T-cell (primary cell): ENCODE data around the gene LYL1. TPM values are rescaled to one million over a fixed set of nuclear protein-coding genes. Genes with fewer than 3 reads are reported as not detected.

Source experiments
- ATAC-seq, 4 experiments: fragments of 200-7000 bp in 3 of 4; fragments of 150-1000 bp in 1 of 4; cut with Tn5 transposase; replicated peaks in 1 of 4; 1 replicate in 3 of 4; 2 replicates in 1 of 4; pipeline ENCODE4 v1.10.0; 2021; ENCODE audit warnings: moderate library complexity in 3 of 4, mild to moderate bottlenecking in 2 of 4, moderate number of reproducible peaks in 1 of 4
- CTCF ChIA-PET, 2 donors: fragments of 300-600 bp; sonication (Branson Sonifier 250); formaldehyde crosslinking; loops; one replicate each; lab custom pipeline; 2022; ENCODE audit warnings: antibody characterized with exemption in 2 of 2; lab: Charles Lee
- POLR2A ChIA-PET, 2 donors: fragments of 300-600 bp; sonication (Branson Sonifier 250); formaldehyde crosslinking; loops; one replicate each; lab custom pipeline; 2022; ENCODE audit warnings: antibody characterized with exemption in 2 of 2; lab: Charles Lee
- DNase-seq, 35 experiments: peaks; one replicate each; pipeline versions ENCODE4 v3.0.0 to v3.0.0-alpha.2; 2013 to 2023
- H3K27ac ChIP-seq: one replicate; pipeline ENCODE4 v1.5.1; 2013; ENCODE audit warnings: low read length
- H3K27me3 ChIP-seq, 2 experiments: replicated peaks in 1 of 2; 1 replicate in 1 of 2; 2 replicates in 1 of 2; pipeline versions ENCODE4 v1.6.1 to v1.7.0; 2013; ENCODE audit warnings: low read length in 1 of 2, mixed read lengths in 1 of 2; ENCODE audit not compliant: control insufficient read depth in 2 of 2, insufficient read depth in 2 of 2; ENCODE audit errors: extremely low read depth in 1 of 2
- H3K36me3 ChIP-seq, 2 donors: 1 replicate in 1 of 2; 2 replicates in 1 of 2; pipeline versions ENCODE4 v1.6.1 to v1.7.0; 2013; ENCODE audit warnings: low read length in 1 of 2; ENCODE audit not compliant: control insufficient read depth in 2 of 2, insufficient read depth in 1 of 2; ENCODE audit errors: extremely low read depth in 1 of 2
- H3K4me1 ChIP-seq, 2 experiments: 1 replicate in 1 of 2; 2 replicates in 1 of 2; pipeline versions ENCODE4 v1.6.1 to v1.7.0; 2013; ENCODE audit warnings: low read length in 2 of 2, mixed read lengths in 1 of 2; ENCODE audit not compliant: insufficient read depth in 2 of 2, control insufficient read depth in 1 of 2; ENCODE audit errors: extremely low read depth in 1 of 2
- H3K4me3 ChIP-seq, 2 donors: 1 replicate in 1 of 2; 2 replicates in 1 of 2; pipeline versions ENCODE4 v1.5.1 to v1.7.0; 2013; ENCODE audit warnings: mild to moderate bottlenecking in 2 of 2, low read length in 1 of 2, moderate library complexity in 1 of 2; ENCODE audit not compliant: control insufficient read depth in 1 of 2; ENCODE audit errors: extremely low read depth in 1 of 2
- H3K9me3 ChIP-seq: 2 replicates; pipeline ENCODE4 v1.7.0; 2013
- H3K27ac Mint-ChIP-seq, 2 donors: one replicate each; pipeline ENCODE4 v1.8.0; 2020 to 2021; ENCODE audit warnings: mild to moderate bottlenecking in 2 of 2, mixed read lengths in 2 of 2
- H3K27me3 Mint-ChIP-seq, 2 donors: one replicate each; pipeline ENCODE4 v1.8.0; 2021 to 2022; ENCODE audit warnings: mixed read lengths in 2 of 2
- H3K36me3 Mint-ChIP-seq: one replicate; pipeline ENCODE4 v1.8.0; 2021; ENCODE audit warnings: mixed read lengths
- H3K4me1 Mint-ChIP-seq, 3 donors: one replicate each; pipeline ENCODE4 v1.8.0; 2020 to 2022; ENCODE audit warnings: mixed read lengths in 3 of 3, mild to moderate bottlenecking in 1 of 3
- H3K4me3 Mint-ChIP-seq, 3 donors: one replicate each; pipeline ENCODE4 v1.8.0; 2020 to 2022; ENCODE audit warnings: mild to moderate bottlenecking in 3 of 3, mixed read lengths in 3 of 3, moderate library complexity in 3 of 3
- H3K9me3 Mint-ChIP-seq, 3 donors: one replicate each; pipeline ENCODE4 v1.8.0; 2020 to 2022; ENCODE audit warnings: mixed read lengths in 3 of 3
- WGBS: methylation state at CpG from one replicate; pipeline ENCODE4 v1.1.5; 2013; ENCODE audit warnings: missing lambda C conversion rate; ENCODE audit not compliant: insufficient coverage; 5-methylcytosine and 5-hydroxymethylcytosine counted together
- total RNA-seq, 35 experiments: library from RNA in 6 of 35; stranded (reverse) in 6 of 35; fragments of 120-200 nt in 1 of 35; gene quantifications; one replicate each; pipeline versions ENCODE4 v1.2.1 to v1.2.4 and lab custom pipeline; 2013 to 2026

Gene LYL1
- total RNA-seq, 5 donors from 2014 or later (not counting 1 experiment from before 2014, with no cell fraction given): 3.4 to 20.6 (median 15.4) TPM

- DNase-seq: no peak
- peaks cover 0 to 6% of the 10 kb centered on the region in 2 experiments for H3K4me1 ChIP-seq
- Mint-ChIP-seq H3K36me3 (no peaks in the 10 kb centered on the region), H3K27ac (no peak overlapping the region), H3K27me3 (peaks cover 0 to 1% of the 10 kb centered on the region in 2 donors), H3K4me1 (peaks cover 0 to 1% (median 0%) of the 10 kb centered on the region in 3 donors), H3K4me3 (no peak overlapping the region), H3K9me3 (no peaks in the 10 kb centered on the region)
- no peak overlapping the region for H3K4me3 ChIP-seq
- H3K9me3 ChIP-seq: no peaks in the 10 kb centered on the region
- POLR2A ChIA-PET: no interaction called here
- H3K36me3 ChIP-seq: no peaks in the 10 kb centered on the region
- WGBS: 70% methylated on average over 7 of the region's 7 CpGs
- CTCF ChIA-PET: interaction anchor here in 1 of 2 donors (1.1 kb wide), 1 partner anchor 12 kb away, joined by 3 read pairs; no protein-coding TSS in a partner anchor
- no peak for ATAC-seq
- H3K27me3 ChIP-seq: peaks cover 0 to 14% of the 10 kb centered on the region in 2 experiments
- no peak overlapping the region for H3K27ac ChIP-seq
Observed at GRCh38 chr19:13083008-13083404, 19.7 kb downstream of the LYL1 start.

- ChIA-PET CTCF (interaction anchor here in 1 of 2 donors (1.1 kb wide), 1 partner anchor 13 kb away, joined by 3 read pairs; no protein-coding TSS in a partner anchor), POLR2A (no interaction called here)
- Mint-ChIP-seq H3K36me3 (no peaks in the 10 kb centered on the region), H3K4me1 (peaks cover 0 to 1% (median 0%) of the 10 kb centered on the region in 3 donors), H3K4me3 (no peak overlapping the region), H3K9me3 (no peaks in the 10 kb centered on the region), H3K27me3 (peaks cover 0 to 1% of the 10 kb centered on the region in 2 donors), H3K27ac (no peak overlapping the region)
- 91% methylated on average over 11 of the region's 14 CpGs for WGBS
- peaks cover 0 to 14% of the 10 kb centered on the region in 2 experiments for H3K27me3 ChIP-seq
- ATAC-seq: no peak
- H3K4me3 ChIP-seq: no peak overlapping the region
- H3K36me3 ChIP-seq: no peaks in the 10 kb centered on the region
- H3K4me1 ChIP-seq: peaks cover 0 to 6% of the 10 kb centered on the region in 2 experiments
- H3K9me3 ChIP-seq: no peaks in the 10 kb centered on the region
- no peak for DNase-seq
- H3K27ac ChIP-seq: no peak overlapping the region
Observed at GRCh38 chr19:13082192-13083007, 20.3 kb downstream of the LYL1 start.

- Mint-ChIP-seq H3K27me3 (no peaks in the 10 kb centered on the region), H3K36me3 (no peaks in the 10 kb centered on the region), H3K4me1 (peaks cover 0 to 1% (median 0%) of the 10 kb centered on the region in 3 donors), H3K27ac (no peak overlapping the region), H3K4me3 (no peak overlapping the region), H3K9me3 (no peaks in the 10 kb centered on the region)
- ChIA-PET CTCF (interaction anchor here in 1 of 2 donors (0.6 kb wide), 1 partner anchor 66 kb away, joined by 4 read pairs; no protein-coding TSS in a partner anchor), POLR2A (interaction anchor here in 1 of 2 donors (0.7 kb wide), 1 partner anchor 46 kb away, joined by 3 read pairs; no protein-coding TSS in a partner anchor)
- ATAC-seq (peak in 1 of 4 experiments; percentile 24), DNase-seq (no peak)
- no peak overlapping the region for H3K27ac ChIP-seq
- H3K4me1 ChIP-seq: peaks cover 0 to 6% of the 10 kb centered on the region in 2 experiments
- H3K9me3 ChIP-seq: no peaks in the 10 kb centered on the region
- WGBS: 61% methylated on average over 12 of the region's 16 CpGs
- no peak overlapping the region for H3K4me3 ChIP-seq
- peaks cover 0 to 6% of the 10 kb centered on the region in 2 experiments for H3K27me3 ChIP-seq
- no peaks in the 10 kb centered on the region for H3K36me3 ChIP-seq
Observed at GRCh38 chr19:13079542-13079986, 23.1 kb downstream of the LYL1 start.

- peaks cover 0 to 1% (median 0%) of the 10 kb centered on the region in 3 donors for H3K4me1 Mint-ChIP-seq
- no peaks in the 10 kb centered on the region for H3K36me3 Mint-ChIP-seq
- no peaks in the 10 kb centered on the region for H3K36me3 ChIP-seq
- H3K9me3 ChIP-seq: no peaks in the 10 kb centered on the region
- peaks cover 0 to 6% of the 10 kb centered on the region in 2 experiments for H3K4me1 ChIP-seq
- CTCF ChIA-PET: no interaction called here
- H3K4me3 Mint-ChIP-seq: no peak overlapping the region
- H3K27me3 Mint-ChIP-seq: no peaks in the 10 kb centered on the region
- no peak overlapping the region for H3K4me3 ChIP-seq
- POLR2A ChIA-PET: interaction anchor here in 1 of 2 donors (0.5 kb wide), 1 partner anchor 24 kb away, joined by 4 read pairs; no protein-coding TSS in a partner anchor
- H3K27ac ChIP-seq: no peak overlapping the region
- H3K27me3 ChIP-seq: peaks cover 0 to 11% of the 10 kb centered on the region in 2 experiments
- ATAC-seq: no peak
- no peak overlapping the region for H3K27ac Mint-ChIP-seq
- WGBS: 70% methylated on average over 9 of the region's 12 CpGs
- no peak for DNase-seq
- H3K9me3 Mint-ChIP-seq: no peaks in the 10 kb centered on the region
Observed at GRCh38 chr19:13078897-13079541, 23.6 kb downstream of the LYL1 start.

- CTCF ChIA-PET: no interaction called here
- H3K4me3 Mint-ChIP-seq: no peak overlapping the region
- H3K9me3 Mint-ChIP-seq: no peaks in the 10 kb centered on the region
- Histone ChIP-seq H3K9me3 (no peaks in the 10 kb centered on the region), H3K27me3 (peaks cover 0 to 15% of the 10 kb centered on the region in 2 experiments), H3K27ac (no peak overlapping the region), H3K4me1 (peaks cover 0 to 6% of the 10 kb centered on the region in 2 experiments), H3K4me3 (no peak overlapping the region), H3K36me3 (no peaks in the 10 kb centered on the region)
- DNase-seq (no peak), ATAC-seq (no peak)
- no peak overlapping the region for H3K27ac Mint-ChIP-seq
- H3K36me3 Mint-ChIP-seq: no peaks in the 10 kb centered on the region
- WGBS: 89% methylated on average over 4 of the region's 10 CpGs
- POLR2A ChIA-PET: no interaction called here
- H3K4me1 Mint-ChIP-seq: peaks cover 0 to 1% (median 0%) of the 10 kb centered on the region in 3 donors
- no peaks in the 10 kb centered on the region for H3K27me3 Mint-ChIP-seq
Observed at GRCh38 chr19:13078381-13078780, 24.3 kb downstream of the LYL1 start.

GRCh38 chr19:13077240-13077639 is 25.4 kb downstream of the LYL1 start:
- H3K4me1 ChIP-seq: peaks cover 0 to 6% of the 10 kb centered on the region in 2 experiments
- H3K27ac Mint-ChIP-seq: no peak overlapping the region
- ChIA-PET POLR2A (no interaction called here), CTCF (interaction anchor here in 1 of 2 donors (0.7 kb wide), 1 partner anchor 49 kb away, joined by 3 read pairs; no protein-coding TSS in a partner anchor)
- H3K9me3 ChIP-seq: no peaks in the 10 kb centered on the region
- H3K4me1 Mint-ChIP-seq: peaks cover 0 to 1% (median 0%) of the 10 kb centered on the region in 3 donors
- WGBS: 57% methylated on average over 8 of the region's 11 CpGs
- H3K27ac ChIP-seq: no peak overlapping the region
- no peaks in the 10 kb centered on the region for H3K36me3 ChIP-seq
- no peak for DNase-seq
- H3K4me3 ChIP-seq: no peak overlapping the region
- no peak for ATAC-seq
- no peaks in the 10 kb centered on the region for H3K36me3 Mint-ChIP-seq
- no peaks in the 10 kb centered on the region for H3K27me3 Mint-ChIP-seq
- H3K27me3 ChIP-seq: peaks cover 0 to 20% of the 10 kb centered on the region in 2 experiments
- H3K9me3 Mint-ChIP-seq: no peaks in the 10 kb centered on the region
- no peak overlapping the region for H3K4me3 Mint-ChIP-seq
